SK-N-SH (cell line): Measurements from ENCODE around the gene ETFDH. TPM values are rescaled to one million over a fixed set of nuclear protein-coding genes. Genes with fewer than 3 reads are reported as not detected.

Source experiments
- CTCF ChIA-PET: fragments of 300-600, 350-600 bp; formaldehyde crosslinking; extraction: SDS; loops from one replicate; lab custom pipeline; 2021; lab: Yijun Ruan, JAX
- POLR2A ChIA-PET: fragments of 350-600 bp; sonication (Branson Sonifier 250); formaldehyde crosslinking; extraction: SDS; loops from one replicate; lab custom pipeline; 2020; ENCODE audit warnings: antibody characterized with exemption, inconsistent platforms; lab: Yijun Ruan, JAX
- DNase-seq: peaks from one replicate; pipeline ENCODE4 v3.0.0; 2012
- H2AFZ ChIP-seq: fragments of 200-600 bp; sonication (generic); 2 replicates; pipeline ENCODE4 v1.8.1; 2016; ENCODE audit warnings: antibody characterized with exemption, mild to moderate bottlenecking, low read depth
- H3F3A ChIP-seq: fragments of 200-600 bp; sonication (generic); replicated peaks from 2 replicates; pipeline ENCODE3; 2016; ENCODE audit warnings: antibody characterized with exemption, mild to moderate bottlenecking; ENCODE audit not compliant: insufficient read depth
- H3K27ac ChIP-seq, 2 experiments: fragments of 200-500 bp in 1 of 2; fragments of 200-600 bp in 1 of 2; sonication (Bioruptor generic) in 1 of 2; sonication (generic), shearing (Covaris generic) in 1 of 2; 2 replicates each; pipeline versions ENCODE4 v1.5.1 to v1.6.1; 2014 to 2016; ENCODE audit warnings: low read depth in 2 of 2, inconsistent platforms in 1 of 2, low read length in 1 of 2, mild to moderate bottlenecking in 1 of 2, mixed read lengths in 1 of 2
- H3K27me3 ChIP-seq: fragments of 200-600 bp; sonication (generic), shearing (Covaris generic); 2 replicates; pipeline ENCODE4 v1.6.1; 2016; ENCODE audit warnings: mixed run types; ENCODE audit not compliant: insufficient read depth
- H3K36me3 ChIP-seq, 2 experiments: fragments of 200-500 bp in 1 of 2; fragments of 200-600 bp in 1 of 2; sonication (Bioruptor generic) in 1 of 2; sonication (generic) in 1 of 2; replicated peaks in 1 of 2; 2 replicates each; pipeline versions ENCODE3 to v1.5.1; 2014 to 2016; ENCODE audit warnings: low read length in 1 of 2, mild to moderate bottlenecking in 1 of 2; ENCODE audit not compliant: insufficient read depth in 2 of 2, control insufficient read depth in 1 of 2
- H3K4me1 ChIP-seq, 2 experiments: fragments of 200-500 bp in 1 of 2; fragments of 200-600 bp in 1 of 2; sonication (Bioruptor generic) in 1 of 2; sonication (generic), shearing (Covaris generic) in 1 of 2; 2 replicates each; pipeline versions ENCODE4 v1.5.1 to v1.6.1; 2014 to 2016; ENCODE audit warnings: low read depth in 1 of 2, low read length in 1 of 2, mixed run types in 1 of 2; ENCODE audit not compliant: insufficient read depth in 2 of 2, control insufficient read depth in 1 of 2
- H3K4me2 ChIP-seq: fragments of 200-600 bp; sonication (generic), shearing (Covaris generic); 2 replicates; pipeline ENCODE4 v1.6.1; 2017; ENCODE audit warnings: mixed run types
- H3K4me3 ChIP-seq, 2 experiments: fragments of 200-500 bp in 1 of 2; fragments of 200-600 bp in 1 of 2; sonication (Bioruptor generic) in 1 of 2; sonication (generic), shearing (Covaris generic) in 1 of 2; 2 replicates each; pipeline versions ENCODE4 v1.5.1 to v1.8.1; 2014 to 2016; ENCODE audit warnings: low read depth in 2 of 2, inconsistent platforms in 1 of 2, low read length in 1 of 2, mild to moderate bottlenecking in 1 of 2, mixed read lengths in 1 of 2, moderate library complexity in 1 of 2
- H3K79me2 ChIP-seq: fragments of 200-600 bp; sonication (generic); 2 replicates; pipeline ENCODE4 v1.8.1; 2017; ENCODE audit warnings: mild to moderate bottlenecking; ENCODE audit not compliant: insufficient read depth
- H3K9ac ChIP-seq: fragments of 200-600 bp; sonication (generic); 2 replicates; pipeline ENCODE4 v1.6.1; 2017; ENCODE audit warnings: mixed run types
- H3K9me2 ChIP-seq: fragments of 200-600 bp; sonication (generic); 2 replicates; pipeline ENCODE4 v1.6.1; 2017; ENCODE audit warnings: mixed run types
- H3K9me3 ChIP-seq: fragments of 200-600 bp; sonication (generic); 2 replicates; pipeline ENCODE4 v1.6.1; 2017; ENCODE audit warnings: mixed run types, mild to moderate bottlenecking, moderate library complexity
- H4K20me1 ChIP-seq: fragments of 200-600 bp; sonication (generic); 2 replicates; pipeline ENCODE4 v1.6.1; 2017; ENCODE audit warnings: mild to moderate bottlenecking, mixed run types; ENCODE audit not compliant: insufficient read depth
- CHD2 ChIP-seq: fragments of 150-350 bp; IDR thresholded peaks from 2 replicates; pipeline ENCODE4 v1.6.1; 2018; ENCODE audit warnings: low read length; ENCODE audit not compliant: partially characterized antibody
- CTCF ChIP-seq: fragments of 200-600 bp; sonication (generic); IDR thresholded peaks from 2 replicates; pipeline ENCODE4 v1.6.1; 2017; ENCODE audit warnings: antibody characterized with exemption, mild to moderate bottlenecking, moderate library complexity
- ELF1 ChIP-seq: IDR thresholded peaks from 2 replicates; pipeline ENCODE4 v1.4.0; 2012
- EZH2phosphoT487 ChIP-seq: fragments of 200-600 bp; sonication (generic); IDR thresholded peaks from 2 replicates; pipeline ENCODE4 v1.6.1; 2017; ENCODE audit warnings: low read depth, mixed run types, mild to moderate bottlenecking, antibody characterized with exemption, moderate library complexity, borderline replicate concordance
- FOSL2 ChIP-seq: IDR thresholded peaks from 2 replicates; pipeline ENCODE4 v1.4.0; 2012; ENCODE audit warnings: low read depth, mild to moderate bottlenecking, moderate library complexity, borderline replicate concordance
- FOXJ3 ChIP-seq: sonication (generic); formaldehyde crosslinking; IDR thresholded peaks from 2 replicates; pipeline ENCODE4 v1.5.1; 2020; ENCODE audit warnings: mild to moderate bottlenecking, missing genetic modification reagents
- FOXM1 ChIP-seq: IDR thresholded peaks from 2 replicates; pipeline ENCODE4 v1.4.0; 2012; ENCODE audit warnings: low read depth, mild to moderate bottlenecking
- MEF2A ChIP-seq: IDR thresholded peaks from 2 replicates; pipeline ENCODE4 v1.4.0; 2012; ENCODE audit warnings: low read depth, borderline replicate concordance
- NRF1 ChIP-seq: IDR thresholded peaks from 2 replicates; pipeline ENCODE4 v1.6.1; 2012; ENCODE audit warnings: low read depth, mild to moderate bottlenecking, low read length
- PBX3 ChIP-seq: IDR thresholded peaks from 2 replicates; pipeline ENCODE4; 2012
- RCOR1 ChIP-seq: fragments of 150-350 bp; IDR thresholded peaks from 2 replicates; pipeline ENCODE4 v1.6.1; 2017; ENCODE audit warnings: antibody characterized with exemption, low read length
- REST ChIP-seq: IDR thresholded peaks from 2 replicates; pipeline ENCODE4 v1.6.1; 2012; ENCODE audit warnings: mild to moderate bottlenecking, low read depth, low read length, moderate library complexity
- SMC3 ChIP-seq: IDR thresholded peaks from 2 replicates; pipeline ENCODE4 v1.6.1; 2012; ENCODE audit warnings: low read depth, low read length, improper control_type of control experiment
- TAF1 ChIP-seq: IDR thresholded peaks from 2 replicates; pipeline ENCODE4 v1.6.1; 2012; ENCODE audit warnings: low read depth, mild to moderate bottlenecking, low read length, moderate library complexity, borderline replicate concordance
- TEAD4 ChIP-seq: IDR thresholded peaks from 2 replicates; pipeline ENCODE4 v1.4.0; 2012; ENCODE audit warnings: mild to moderate bottlenecking, borderline replicate concordance; ENCODE audit not compliant: insufficient read depth
- ZBTB33 ChIP-seq: IDR thresholded peaks from 2 replicates; pipeline ENCODE4 v1.4.0; 2012; ENCODE audit warnings: low read depth, borderline replicate concordance
- WGBS: methylation state at CpG from one replicate; pipeline ENCODE4 v1.1.6; 2017; ENCODE audit warnings: low lambda C conversion rate; 5-methylcytosine and 5-hydroxymethylcytosine counted together
- polyA plus RNA-seq, 3 experiments: library from polyadenylated mRNA; depleted of rRNA; stranded (reverse); fragments of >200 nt; gene quantifications; 2 replicates each; pipeline ENCODE4 v1.2.3, GENCODE V29; 2012

ETFDH gene
- polyA plus RNA-seq, 1 of the 3 experiments (the other 2 are of a cell fraction): 12.1 TPM

GRCh38 chr4:158714937-158715336, 42.8 kb downstream of the ETFDH start:
- ChIA-PET POLR2A (no interaction called here), CTCF (interaction anchor here (1.1 to 1.8 kb wide), 4 partner anchors 9 to 741 kb away, joined by 3 to 4 read pairs (median 3); no protein-coding TSS in a partner anchor)
- Histone ChIP-seq H3K4me1 (no peaks in the 10 kb centered on the region), H3K4me2 (no peak overlapping the region), H3K79me2 (peaks cover 8% of the 10 kb centered on the region), H4K20me1 (no peaks in the 10 kb centered on the region), H3K9me3 (no peaks in the 10 kb centered on the region), H3F3A (no peaks in the 10 kb centered on the region), H3K36me3 (peaks cover 85 to 91% of the 10 kb centered on the region in 2 experiments), H3K4me3 (no peak overlapping the region), H3K27ac (no peak overlapping the region), H3K9ac (no peak overlapping the region), H2AFZ (no peak overlapping the region), H3K9me2 (no peaks in the 10 kb centered on the region), H3K27me3 (no peaks in the 10 kb centered on the region)
- DNase-seq: no peak
- TF ChIP-seq CHD2: no peak
- TF ChIP-seq MEF2A: no peak
- no peak for TF ChIP-seq PBX3
- no peak for TF ChIP-seq NRF1
- no peak for TF ChIP-seq ELF1
- no peak for TF ChIP-seq EZH2phosphoT487
- no peak for TF ChIP-seq FOXM1
- no peak for TF ChIP-seq RCOR1
- no peak for TF ChIP-seq FOSL2
- no peak for TF ChIP-seq TEAD4
- TF ChIP-seq SMC3: no peak
- no peak for TF ChIP-seq ZBTB33
- no peak for TF ChIP-seq CTCF
- no peak for TF ChIP-seq FOXJ3 (CRISPR knock-in tag)
- no peak for TF ChIP-seq REST
- no peak for TF ChIP-seq TAF1
- WGBS: 86% methylated on average over 4 of the region's 4 CpGs
